Stimulated activated naive CD8-positive, alpha-beta T cell treated with anti-CD3 and anti-CD28 coated beads, Interleukin-15, amount 100 ng/mL, for 72 hours (primary cell): Measurements from ENCODE around the gene IFNA10.
"Not testable (repeated sequence)": the region's sequence is repeated elsewhere in the genome, so short reads cannot be mapped to it uniquely, and the experiment has no call there.

Experiments used
- ATAC-seq: fragments of 150-1000 bp; cut with Tn5 transposase; 2 replicates; pipeline ENCODE4 v1.10.0; 2021; ENCODE audit warnings: mild to moderate bottlenecking, moderate library complexity
- DNase-seq, 2 donors: peaks; one replicate each; pipeline ENCODE4 v3.0.0; 2021 to 2022
- H3K27ac Mint-ChIP-seq, 2 donors: one replicate each; pipeline ENCODE4 v1.8.0; 2022; ENCODE audit warnings: mild to moderate bottlenecking in 2 of 2, mixed read lengths in 2 of 2, moderate library complexity in 2 of 2
- H3K27me3 Mint-ChIP-seq: one replicate; pipeline ENCODE4 v1.8.0; 2022; ENCODE audit warnings: mixed read lengths
- H3K4me1 Mint-ChIP-seq: one replicate; pipeline ENCODE4 v1.8.0; 2022; ENCODE audit warnings: mild to moderate bottlenecking, mixed read lengths
- H3K4me3 Mint-ChIP-seq, 2 donors: one replicate each; pipeline ENCODE4 v1.8.0; 2022; ENCODE audit warnings: mild to moderate bottlenecking in 2 of 2, mixed read lengths in 2 of 2, moderate library complexity in 1 of 2
- H3K9me3 Mint-ChIP-seq, 2 donors: one replicate each; pipeline ENCODE4 v1.8.0; 2022; ENCODE audit warnings: mixed read lengths in 2 of 2

Gene IFNA10

DNA sequence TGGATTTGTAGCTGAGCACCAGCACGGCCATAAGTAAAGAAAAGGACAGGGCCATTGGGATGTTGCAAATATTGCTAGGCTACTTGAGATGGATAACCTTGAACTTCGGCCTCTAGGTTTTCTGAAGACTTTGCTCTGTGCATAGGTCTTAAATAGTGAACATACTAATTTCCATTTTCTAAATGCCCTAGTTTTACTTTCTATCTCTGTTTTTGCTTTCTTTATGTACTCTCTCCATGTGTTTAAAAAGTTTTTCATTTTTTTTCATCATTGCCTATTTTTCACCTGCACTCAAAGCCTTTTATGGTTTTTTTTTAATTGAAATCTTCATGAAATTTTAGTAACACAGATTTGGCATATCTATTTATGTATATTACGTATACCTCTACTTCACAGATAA lies at the start of gene IFNA10:
TSS of gene IFNA10 (minus strand) at position 101 of the 400 bp plus-strand sequence. CDS start at position 55, 46 bp downstream.
- not testable (repeated sequence) for DNase-seq, H3K4me1 Mint-ChIP-seq, H3K9me3 Mint-ChIP-seq, ATAC-seq, H3K27ac Mint-ChIP-seq, H3K4me3 Mint-ChIP-seq, H3K27me3 Mint-ChIP-seq

DNA sequence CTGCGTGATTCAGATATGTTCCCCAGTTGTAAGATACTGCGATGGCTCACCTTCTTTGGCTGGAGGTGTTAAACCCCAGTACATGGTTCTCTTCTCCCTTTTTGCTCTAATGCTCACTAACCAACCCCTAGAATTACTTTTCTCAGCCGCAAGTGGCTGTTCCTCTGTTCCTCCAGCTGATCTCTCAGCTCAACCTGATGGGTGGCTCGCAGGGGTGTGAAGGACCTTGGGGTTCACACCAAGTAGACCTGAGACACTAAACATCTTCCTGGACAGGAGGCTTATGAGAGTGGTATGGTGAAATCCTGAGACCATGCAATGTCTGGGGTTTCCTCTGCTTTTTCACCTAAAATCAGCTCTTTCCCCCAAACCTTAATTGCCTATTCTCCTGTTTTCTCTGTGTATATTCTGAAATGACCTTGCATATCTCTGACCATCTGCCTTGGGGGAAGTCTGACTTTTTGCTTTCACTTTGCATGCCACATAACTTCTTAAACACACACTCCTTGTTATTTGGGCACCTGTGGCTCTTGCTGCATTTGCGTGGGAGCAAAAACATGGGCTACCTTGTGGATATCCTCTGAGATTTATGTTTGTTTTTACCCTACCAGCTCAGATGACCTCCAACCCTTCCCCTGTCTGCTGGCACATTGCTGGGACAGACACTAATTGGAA lies 48.7 kb upstream of the IFNA10 start:
- no peaks in the 10 kb centered on the region for H3K9me3 Mint-ChIP-seq
- peaks cover 6% of the 10 kb centered on the region for H3K4me1 Mint-ChIP-seq
- no peak overlapping the region for H3K4me3 Mint-ChIP-seq
- peaks cover 25% of the 10 kb centered on the region for H3K27me3 Mint-ChIP-seq
- DNase-seq (no peak), ATAC-seq (no peak)
- H3K27ac Mint-ChIP-seq: no peak overlapping the region

DNA sequence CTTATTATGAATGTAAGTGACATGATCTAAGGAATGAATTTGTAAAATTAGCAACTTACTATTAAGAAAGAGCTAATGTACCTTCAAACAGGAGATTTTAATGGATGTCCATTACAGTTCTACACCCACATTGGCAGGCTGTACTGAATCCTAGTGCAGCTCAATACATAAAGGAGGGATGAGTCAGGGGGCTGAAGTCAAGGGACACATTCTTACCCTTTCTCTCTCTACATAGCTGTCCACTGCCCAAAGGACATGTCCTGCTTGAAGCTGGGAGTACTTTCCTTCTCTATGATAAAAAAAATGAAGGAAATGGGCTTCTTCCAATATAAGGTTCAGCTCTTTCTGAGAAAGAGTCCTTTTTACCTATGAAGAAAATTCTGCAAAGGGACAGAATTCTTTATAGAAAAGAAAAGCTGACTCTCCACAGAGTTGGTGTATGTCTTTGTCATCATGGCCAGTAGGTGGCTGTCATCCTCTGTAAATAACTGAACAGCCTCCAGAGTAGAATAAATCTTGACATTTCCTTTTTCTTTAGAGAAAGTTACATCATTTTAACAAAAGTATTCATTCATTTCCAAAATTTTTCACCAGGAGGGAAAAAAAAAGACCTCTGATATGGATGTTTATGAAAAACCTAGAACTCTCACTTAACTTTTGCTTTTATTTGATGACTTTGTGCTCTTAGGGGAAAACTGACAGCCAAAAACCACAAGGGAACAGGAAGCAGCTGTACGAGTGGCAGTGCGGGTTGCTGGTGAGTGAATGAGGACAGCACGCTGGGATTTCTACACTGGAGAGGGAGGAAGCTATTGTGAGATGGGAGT lies 46.0 kb upstream of the IFNA10 start:
- peaks cover 33% of the 10 kb centered on the region for H3K27me3 Mint-ChIP-seq
- no peaks in the 10 kb centered on the region for H3K9me3 Mint-ChIP-seq
- H3K4me3 Mint-ChIP-seq: peak overlapping the region in 1 of 2 donors; percentile 3
- DNase-seq: no peak
- ATAC-seq: peak; percentile 79
- H3K27ac Mint-ChIP-seq: no peak overlapping the region
- peaks cover 6% of the 10 kb centered on the region for H3K4me1 Mint-ChIP-seq

DNA sequence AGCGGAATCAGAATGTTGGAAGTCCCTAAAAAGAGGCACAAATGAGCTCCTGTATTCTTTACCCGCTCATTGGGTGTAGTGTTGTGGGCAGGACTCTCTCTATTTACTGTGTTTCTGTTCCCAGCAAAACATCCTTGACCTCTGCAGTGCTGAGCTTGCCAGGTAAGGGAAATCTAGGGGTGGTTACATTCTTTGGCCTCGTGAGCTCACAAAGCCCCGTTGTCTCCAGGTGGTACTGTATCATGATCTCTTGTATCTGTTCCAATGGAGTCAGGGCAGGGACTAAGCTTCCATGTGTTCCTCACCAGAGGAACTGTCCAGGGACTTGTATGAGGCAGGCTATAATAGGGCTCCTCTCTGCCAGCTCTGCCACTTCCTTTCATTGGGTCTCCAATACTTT lies 44.7 kb upstream of the IFNA10 start:
- no peaks in the 10 kb centered on the region for H3K9me3 Mint-ChIP-seq
- ATAC-seq: no peak
- peak overlapping the region in 1 of 2 donors; percentile 18 for H3K27ac Mint-ChIP-seq
- peaks cover 6% of the 10 kb centered on the region for H3K4me1 Mint-ChIP-seq
- peaks cover 21% of the 10 kb centered on the region for H3K27me3 Mint-ChIP-seq
- no peak for DNase-seq
- H3K4me3 Mint-ChIP-seq: no peak overlapping the region

DNA sequence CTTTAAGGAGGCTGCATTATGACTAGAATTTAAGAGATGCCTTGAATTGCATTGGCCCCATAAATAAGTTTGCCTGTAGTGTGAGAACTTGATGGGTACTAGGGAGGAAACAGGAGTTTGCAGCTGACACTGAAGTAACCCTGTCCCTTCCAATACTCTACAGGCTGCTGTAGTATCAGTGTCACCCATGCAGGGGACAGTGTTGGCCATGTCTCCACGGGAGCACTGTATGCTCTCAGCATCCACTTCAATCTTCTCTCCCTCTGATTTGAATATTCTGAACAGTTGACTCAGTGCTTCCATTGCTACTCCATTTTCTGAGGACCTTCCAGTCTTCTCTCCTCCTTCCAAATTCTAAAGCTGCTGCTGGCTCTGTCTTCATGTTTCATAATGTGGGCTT lies 44.2 kb upstream of the IFNA10 start:
- H3K9me3 Mint-ChIP-seq: no peaks in the 10 kb centered on the region
- peaks cover 6% of the 10 kb centered on the region for H3K4me1 Mint-ChIP-seq
- H3K27ac Mint-ChIP-seq: no peak overlapping the region
- peak; percentile 39 for ATAC-seq
- no peak for DNase-seq
- no peak overlapping the region for H3K4me3 Mint-ChIP-seq
- H3K27me3 Mint-ChIP-seq: peaks cover 16% of the 10 kb centered on the region

DNA sequence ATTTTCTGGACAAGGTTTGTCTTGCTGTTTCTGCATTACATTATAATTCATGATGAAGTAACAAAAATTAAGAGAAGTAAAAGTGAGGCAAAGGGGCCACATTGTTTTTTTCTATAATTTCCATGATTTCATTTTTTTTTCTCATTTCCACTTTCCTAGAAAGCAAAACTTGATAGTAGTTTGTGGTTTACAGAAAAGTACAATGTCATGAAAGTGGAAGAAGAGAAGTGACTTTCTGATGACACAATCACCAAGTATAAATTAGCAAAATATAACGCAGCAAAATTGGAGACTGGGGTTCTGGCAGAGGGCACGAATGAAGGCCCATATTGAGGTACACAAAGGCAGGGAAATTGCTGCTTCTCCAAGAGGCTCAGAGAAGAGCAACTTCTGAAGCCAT lies 37.9 kb upstream of the IFNA10 start:
- no peak for DNase-seq
- ATAC-seq: no peak
- H3K4me3 Mint-ChIP-seq: no peak overlapping the region
- H3K4me1 Mint-ChIP-seq: peaks cover 5% of the 10 kb centered on the region
- H3K9me3 Mint-ChIP-seq: no peaks in the 10 kb centered on the region
- peaks cover 17% of the 10 kb centered on the region for H3K27me3 Mint-ChIP-seq
- no peak overlapping the region for H3K27ac Mint-ChIP-seq

DNA sequence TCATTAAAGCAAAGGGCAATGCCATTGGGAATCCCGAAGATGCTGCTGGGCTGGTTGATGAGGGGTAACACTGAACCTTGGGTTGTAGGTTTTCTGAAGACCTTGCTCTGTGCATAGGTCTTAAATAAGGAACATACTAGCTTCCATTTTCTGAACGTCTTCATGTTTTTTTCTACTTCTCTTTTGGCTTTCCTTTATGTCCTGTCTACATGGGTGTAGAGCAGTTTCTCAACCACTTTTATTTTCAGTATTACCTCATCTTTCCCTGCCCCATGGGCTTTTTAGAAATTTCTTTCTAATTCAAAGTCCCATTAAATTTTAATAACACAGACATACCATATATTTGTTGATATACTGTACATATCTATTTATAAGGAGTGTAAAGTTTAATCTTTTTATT lies 33.0 kb upstream of the IFNA10 start, which contains the start of gene IFNA14:
TSS of gene IFNA14 (minus strand) at position 95 of the 400 bp plus-strand sequence. CDS start at position 25, 70 bp downstream.
- H3K4me1 Mint-ChIP-seq: peaks cover 13% of the 10 kb centered on the region
- H3K27me3 Mint-ChIP-seq: peaks cover 9% of the 10 kb centered on the region
- ATAC-seq: no peak
- no peak within 1 kb of the TSS for H3K27ac Mint-ChIP-seq
- H3K4me3 Mint-ChIP-seq: no peak within 1 kb of the TSS
- H3K9me3 Mint-ChIP-seq: no peaks in the 10 kb centered on the region
- DNase-seq: no peak

DNA sequence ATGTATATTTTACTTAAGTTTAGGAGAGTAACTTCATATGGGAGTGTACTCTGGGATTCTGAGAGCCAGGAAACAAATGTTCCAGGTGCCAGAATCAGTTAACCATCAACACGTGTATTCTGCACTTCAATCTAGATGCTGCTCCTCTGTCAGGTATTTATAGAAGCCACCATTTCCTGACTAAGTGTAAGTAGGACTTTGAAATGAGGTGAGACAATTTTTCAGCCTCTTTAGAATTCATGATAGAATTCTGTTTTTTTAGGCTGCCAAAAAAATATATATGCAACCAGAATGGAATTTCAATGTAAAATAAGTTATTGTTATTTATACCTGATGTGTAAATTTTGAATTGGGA lies 29.4 kb upstream of the IFNA10 start:
- not testable (repeated sequence) for H3K9me3 Mint-ChIP-seq, DNase-seq, H3K27ac Mint-ChIP-seq, ATAC-seq, H3K27me3 Mint-ChIP-seq, H3K4me1 Mint-ChIP-seq
- H3K4me3 Mint-ChIP-seq: peak overlapping the region in 1 of 2 donors; percentile 41

DNA sequence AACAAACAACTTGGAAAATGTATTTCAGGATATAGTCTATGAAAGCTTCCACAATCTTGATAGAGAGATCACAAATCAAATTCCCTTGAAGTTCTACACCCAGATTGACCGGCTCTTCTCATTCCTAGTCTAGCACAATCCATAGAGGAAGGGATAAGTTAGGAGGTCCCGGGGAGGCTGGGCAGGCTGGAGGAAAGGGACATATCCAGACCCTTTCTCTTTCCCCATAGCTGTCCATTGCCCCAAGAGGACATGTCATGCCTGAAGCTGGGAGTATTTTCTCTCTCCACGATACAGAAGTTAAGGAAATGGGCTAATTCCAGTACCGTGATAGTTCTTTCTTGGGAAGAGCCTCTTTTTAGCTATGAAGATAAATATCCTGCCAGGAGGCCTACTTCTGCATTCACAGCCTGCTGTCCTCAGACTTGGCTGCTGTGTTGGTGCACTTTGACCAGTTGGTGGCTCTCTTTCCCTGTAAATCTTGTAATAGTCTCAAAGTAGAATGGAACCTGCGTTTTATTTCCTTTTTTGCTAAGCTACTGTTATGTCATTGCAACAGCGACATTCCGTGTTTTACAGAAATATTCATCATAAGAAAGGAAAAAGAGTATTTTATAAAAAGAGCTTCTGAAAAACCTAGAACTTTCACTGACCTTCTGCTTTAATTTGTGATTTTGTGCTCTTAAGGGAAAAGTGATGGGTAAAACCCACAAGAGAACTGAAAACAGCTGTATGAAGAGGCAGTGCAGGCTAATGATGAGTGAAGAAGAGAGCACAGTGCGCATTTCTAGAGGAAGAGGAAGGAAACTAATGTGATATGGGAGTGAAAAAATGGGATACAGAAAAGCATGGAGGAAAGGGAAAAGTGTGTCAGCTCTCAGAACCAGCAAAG lies 28.8 kb upstream of the IFNA10 start:
- Mint-ChIP-seq H3K4me3 (peak overlapping the region; percentile 13 to 41), H3K27ac (peak overlapping the region in 1 of 2 donors; percentile 72)
- not testable (repeated sequence) for H3K9me3 Mint-ChIP-seq, H3K27me3 Mint-ChIP-seq, H3K4me1 Mint-ChIP-seq
- peak; percentile 75 for ATAC-seq
- peak; percentile 25 to 36 for DNase-seq

DNA sequence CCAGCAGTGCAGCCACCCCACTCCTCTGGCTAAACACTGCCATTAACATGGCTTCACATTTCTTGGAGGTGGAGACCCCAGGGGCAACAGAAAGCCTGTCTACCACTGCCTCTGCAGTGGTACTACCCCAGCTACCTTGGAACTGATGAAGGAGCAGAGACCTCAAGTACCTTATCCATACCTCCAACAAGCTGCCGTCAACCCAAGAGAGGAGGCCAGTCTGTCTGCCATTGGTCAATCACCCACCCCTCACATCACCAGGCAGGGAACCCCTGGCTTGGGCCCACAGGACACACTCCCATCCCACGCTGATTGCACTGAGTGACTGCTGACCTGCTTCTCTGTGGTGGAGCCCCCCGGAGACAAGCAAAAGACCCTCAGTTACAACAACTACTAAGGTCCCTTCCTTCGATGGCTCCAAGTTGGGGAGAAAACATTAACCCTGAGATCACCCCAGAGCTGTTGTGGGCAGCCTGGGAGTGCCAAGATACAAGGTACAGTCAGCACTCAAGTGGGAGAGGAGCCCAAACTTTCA lies 27.3 kb upstream of the IFNA10 start:
- peaks cover 8% of the 10 kb centered on the region for H3K4me1 Mint-ChIP-seq
- H3K27me3 Mint-ChIP-seq: no peaks in the 10 kb centered on the region
- ATAC-seq: no peak
- no peak overlapping the region for H3K4me3 Mint-ChIP-seq
- no peak overlapping the region for H3K27ac Mint-ChIP-seq
- DNase-seq: no peak
- no peaks in the 10 kb centered on the region for H3K9me3 Mint-ChIP-seq

DNA sequence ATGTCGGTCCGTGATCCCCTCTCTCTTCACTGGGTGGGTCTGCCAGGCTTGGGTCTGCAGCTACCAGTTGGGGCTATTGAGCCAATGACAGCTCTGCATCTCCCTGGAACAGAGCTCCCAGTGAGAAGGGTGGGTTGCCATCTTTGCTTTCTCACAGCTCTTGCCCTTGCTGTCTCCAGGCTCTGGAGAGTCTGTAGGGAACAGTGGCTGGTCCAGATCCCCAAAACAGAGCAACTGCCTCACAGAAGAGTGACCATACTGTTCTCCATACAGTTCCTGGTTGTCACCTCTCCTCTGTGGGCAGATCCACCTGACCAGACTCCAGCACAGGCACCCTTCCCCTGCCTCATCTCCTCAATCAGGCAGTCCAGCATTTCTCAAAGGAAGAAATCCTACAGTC lies 26.3 kb upstream of the IFNA10 start:
- H3K27ac Mint-ChIP-seq: no peak overlapping the region
- no peak overlapping the region for H3K4me3 Mint-ChIP-seq
- no peaks in the 10 kb centered on the region for H3K9me3 Mint-ChIP-seq
- peaks cover 8% of the 10 kb centered on the region for H3K4me1 Mint-ChIP-seq
- DNase-seq: no peak
- peak; percentile 16 for ATAC-seq
- H3K27me3 Mint-ChIP-seq: no peaks in the 10 kb centered on the region

DNA sequence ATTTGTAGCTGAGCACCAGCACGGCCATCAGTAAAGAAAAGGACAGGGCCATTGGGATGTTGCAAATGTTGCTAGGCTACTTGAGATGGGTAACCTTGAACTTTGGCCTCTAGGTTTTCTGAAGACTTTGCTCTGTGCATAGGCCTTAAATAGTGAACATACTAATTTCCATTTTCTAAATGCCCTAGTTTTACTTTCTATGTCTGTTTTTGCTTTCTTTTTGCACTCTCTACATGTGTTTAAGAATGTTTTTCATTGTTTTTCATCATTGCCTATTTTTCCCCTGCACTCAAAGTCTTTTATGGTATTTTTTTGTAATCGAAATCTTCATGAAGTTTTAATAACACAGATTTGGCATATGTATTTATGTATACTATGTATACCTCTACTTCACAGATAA lies 21.2 kb upstream of the IFNA10 start, which contains the start of gene IFNA17:
TSS of gene IFNA17 (minus strand) at position 101 of the 400 bp plus-strand sequence. CDS start at position 52, 49 bp downstream.
- H3K4me3 Mint-ChIP-seq: no peak within 1 kb of the TSS
- ATAC-seq (no peak), DNase-seq (no peak)
- peaks cover 8% of the 10 kb centered on the region for H3K27me3 Mint-ChIP-seq
- no peaks in the 10 kb centered on the region for H3K9me3 Mint-ChIP-seq
- no peak within 1 kb of the TSS for H3K27ac Mint-ChIP-seq
- no peaks in the 10 kb centered on the region for H3K4me1 Mint-ChIP-seq

DNA sequence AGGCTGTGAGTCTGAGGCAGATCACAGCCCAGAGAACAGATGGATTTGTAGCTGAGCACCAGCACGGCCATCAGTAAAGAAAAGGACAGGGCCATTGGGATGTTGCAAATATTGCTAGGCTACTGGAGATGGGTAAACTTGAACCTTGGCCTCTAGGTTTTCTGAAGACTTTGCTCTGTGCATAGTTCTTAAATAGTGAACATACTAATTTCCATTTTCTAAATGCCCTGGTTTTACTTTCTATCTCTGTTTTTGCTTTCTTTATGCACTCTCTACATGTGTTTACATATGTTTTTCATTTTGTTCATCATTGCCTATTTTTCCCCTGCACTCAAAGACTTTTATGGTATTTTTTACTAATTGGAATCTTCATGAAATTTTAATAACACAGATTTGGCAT lies 10.3 kb upstream of the IFNA10 start, which contains the start of gene IFNA16:
TSS of gene IFNA16 (minus strand) at position 101 of the 400 bp plus-strand sequence. CDS start at position 95, 6 bp downstream.
- H3K4me1 Mint-ChIP-seq, H3K9me3 Mint-ChIP-seq, ATAC-seq, DNase-seq, H3K27ac Mint-ChIP-seq, H3K4me3 Mint-ChIP-seq: not testable (repeated sequence)
- H3K27me3 Mint-ChIP-seq: peaks cover 42% of the 10 kb centered on the region

DNA sequence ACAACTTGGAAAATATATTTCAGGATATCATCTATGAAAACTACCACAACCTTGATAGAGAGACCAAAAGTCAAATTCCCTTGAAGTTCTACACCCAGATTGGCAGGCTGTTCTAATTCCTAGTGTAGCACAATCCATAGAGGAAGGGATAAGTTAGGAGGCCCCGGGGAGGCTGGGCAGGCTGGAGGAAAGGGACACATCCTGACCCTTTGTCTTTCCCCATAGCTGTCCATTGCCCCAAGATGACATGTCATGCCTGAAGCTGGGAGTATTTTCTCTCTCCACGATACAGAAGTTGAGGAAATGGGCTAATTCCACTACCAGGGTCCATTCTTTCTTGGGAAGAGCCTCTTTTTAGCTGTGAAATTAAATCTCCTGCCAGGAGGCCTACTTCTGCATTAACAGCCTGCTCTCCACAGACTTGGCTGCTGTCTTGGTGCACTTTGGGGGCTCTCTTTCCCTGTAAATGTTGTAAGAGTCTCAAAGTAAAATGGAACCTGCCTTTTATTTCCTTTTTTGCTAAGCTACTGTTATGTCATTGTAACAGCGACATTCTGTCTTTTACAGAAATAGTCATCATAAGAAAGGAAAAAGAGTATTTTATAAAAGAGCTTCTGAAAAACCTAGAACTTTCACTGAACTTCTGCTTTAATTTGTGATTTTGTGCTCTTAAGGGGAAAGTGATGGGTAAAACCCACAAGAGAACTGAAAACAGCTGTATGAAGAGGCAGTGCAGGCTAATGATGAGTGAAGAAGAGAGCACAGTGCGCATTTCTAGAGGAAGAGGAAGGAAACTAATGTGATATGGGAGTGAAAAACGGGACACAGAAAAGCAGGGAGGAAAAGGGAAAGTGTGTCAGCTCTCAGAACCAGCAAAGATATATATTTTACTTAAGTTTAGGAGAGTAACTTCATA lies 6.7 kb upstream of the IFNA10 start:
- H3K27ac Mint-ChIP-seq, H3K4me1 Mint-ChIP-seq, DNase-seq, H3K9me3 Mint-ChIP-seq: not testable (repeated sequence)
- peak overlapping the region; percentile 30 to 43 for H3K4me3 Mint-ChIP-seq
- H3K27me3 Mint-ChIP-seq: peaks cover 11% of the 10 kb centered on the region
- peak; percentile 66 for ATAC-seq
